Loucy (cell line): Measurements from ENCODE around the gene MED13L.

ENCODE experiments used
- H2AFZ ChIP-seq: fragments of 200-600 bp; sonication (generic); 2 replicates; pipeline ENCODE4 v1.6.0; 2016; ENCODE audit warnings: antibody characterized with exemption, mild to moderate bottlenecking, low read length, moderate library complexity
- H3F3A ChIP-seq: fragments of 200-600 bp; 2 replicates; pipeline ENCODE4 v1.6.0; 2016; ENCODE audit warnings: antibody characterized with exemption, low read depth, mild to moderate bottlenecking
- H3K27me3 ChIP-seq: fragments of 200-600 bp; sonication (generic); 2 replicates; pipeline ENCODE4 v1.6.1; 2014; ENCODE audit warnings: low read length, mild to moderate bottlenecking; ENCODE audit not compliant: insufficient read depth, poor library complexity, severe bottlenecking
- H3K36me3 ChIP-seq: fragments of 200-600 bp; sonication (generic); 2 replicates; pipeline ENCODE4 v1.6.1; 2016; ENCODE audit warnings: low read length; ENCODE audit not compliant: insufficient read depth
- H3K4me1 ChIP-seq: fragments of 200-600 bp; sonication (generic); 2 replicates; pipeline ENCODE4 v1.5.1; 2014; ENCODE audit warnings: low read length, mild to moderate bottlenecking; ENCODE audit not compliant: insufficient read depth, poor library complexity, severe bottlenecking
- H3K4me2 ChIP-seq: fragments of 200-600 bp; sonication (generic); 2 replicates; pipeline ENCODE4 v1.6.0; 2014; ENCODE audit warnings: antibody characterized with exemption, low read length, low read depth, mild to moderate bottlenecking; ENCODE audit not compliant: poor library complexity, severe bottlenecking
- H3K4me3 ChIP-seq: fragments of 200-600 bp; sonication (generic); 2 replicates; pipeline ENCODE4 v1.5.1; 2014; ENCODE audit warnings: low read length, mild to moderate bottlenecking, mixed read lengths; ENCODE audit not compliant: poor library complexity, severe bottlenecking
- H3K79me2 ChIP-seq: fragments of 200-600 bp; sonication (generic); 2 replicates; pipeline ENCODE4 v1.6.1; 2014; ENCODE audit warnings: low read length; ENCODE audit not compliant: insufficient read depth
- H3K9ac ChIP-seq: fragments of 200-600 bp; sonication (generic); 2 replicates; pipeline ENCODE4 v1.6.0; 2014; ENCODE audit warnings: mild to moderate bottlenecking, low read depth, low read length, moderate library complexity; ENCODE audit not compliant: poor library complexity, severe bottlenecking
- H3K9me2 ChIP-seq: fragments of 200-600 bp; sonication (generic); replicated peaks from 2 replicates; pipeline ENCODE4 v1.6.1; 2016; ENCODE audit warnings: low read depth, low read length, mixed read lengths
- H3K9me3 ChIP-seq: fragments of 200-600 bp; sonication (generic); 2 replicates; pipeline ENCODE4 v1.6.1; 2014; ENCODE audit warnings: mild to moderate bottlenecking, antibody characterized with exemption, low read length, low read depth; ENCODE audit not compliant: insufficient read depth
- H4K20me1 ChIP-seq: fragments of 200-600 bp; sonication (generic); 2 replicates; pipeline ENCODE4 v1.6.0; 2014; ENCODE audit warnings: antibody characterized with exemption, low read length, mild to moderate bottlenecking; ENCODE audit not compliant: insufficient read depth, poor library complexity, severe bottlenecking
- EZH2phosphoT487 ChIP-seq: fragments of 200-600 bp; IDR thresholded peaks from 2 replicates; pipeline ENCODE4 v1.6.1; 2018; ENCODE audit warnings: antibody characterized with exemption, mild to moderate bottlenecking, moderate library complexity, borderline replicate concordance
- TF ChIP-seq, protein P1 (sequence below): fragments of 200-600 bp; sonication (generic); conservative IDR thresholded peaks from 2 replicates; pipeline ENCODE4 v1.5.1; 2014; ENCODE audit warnings: mild to moderate bottlenecking, antibody characterized with exemption, low read length

The MED13L gene

GRCh38 chr12:116126610-116127009, 150.9 kb downstream of the MED13L start:
- no peaks in the 10 kb centered on the region for H3K27me3 ChIP-seq

GRCh38 chr12:116125956-116126566, 151.4 kb downstream of the MED13L start:
- Histone ChIP-seq H3K27me3 (no peaks in the 10 kb centered on the region), H3K9me2 (no peaks in the 10 kb centered on the region), H3K36me3 (no peaks in the 10 kb centered on the region), H3K79me2 (peaks cover 96% of the 10 kb centered on the region), H3K4me1 (peaks cover 69% of the 10 kb centered on the region), H3K4me3 (no peak overlapping the region), H3K9me3 (no peaks in the 10 kb centered on the region), H2AFZ (no peak overlapping the region), H4K20me1 (peaks cover 12% of the 10 kb centered on the region), H3K4me2 (no peak overlapping the region), H3K9ac (no peak overlapping the region), H3F3A (peaks cover 5% of the 10 kb centered on the region; the same call in 1 of the 2 replicates)
- TF ChIP-seq EZH2phosphoT487, result no peak
- TF ChIP-seq, protein P1, sequence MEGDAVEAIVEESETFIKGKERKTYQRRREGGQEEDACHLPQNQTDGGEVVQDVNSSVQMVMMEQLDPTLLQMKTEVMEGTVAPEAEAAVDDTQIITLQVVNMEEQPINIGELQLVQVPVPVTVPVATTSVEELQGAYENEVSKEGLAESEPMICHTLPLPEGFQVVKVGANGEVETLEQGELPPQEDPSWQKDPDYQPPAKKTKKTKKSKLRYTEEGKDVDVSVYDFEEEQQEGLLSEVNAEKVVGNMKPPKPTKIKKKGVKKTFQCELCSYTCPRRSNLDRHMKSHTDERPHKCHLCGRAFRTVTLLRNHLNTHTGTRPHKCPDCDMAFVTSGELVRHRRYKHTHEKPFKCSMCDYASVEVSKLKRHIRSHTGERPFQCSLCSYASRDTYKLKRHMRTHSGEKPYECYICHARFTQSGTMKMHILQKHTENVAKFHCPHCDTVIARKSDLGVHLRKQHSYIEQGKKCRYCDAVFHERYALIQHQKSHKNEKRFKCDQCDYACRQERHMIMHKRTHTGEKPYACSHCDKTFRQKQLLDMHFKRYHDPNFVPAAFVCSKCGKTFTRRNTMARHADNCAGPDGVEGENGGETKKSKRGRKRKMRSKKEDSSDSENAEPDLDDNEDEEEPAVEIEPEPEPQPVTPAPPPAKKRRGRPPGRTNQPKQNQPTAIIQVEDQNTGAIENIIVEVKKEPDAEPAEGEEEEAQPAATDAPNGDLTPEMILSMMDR, result no peak

More at GRCh38 chr12:116126610-116127009, 150.9 kb downstream of the MED13L start:
- H3K4me3 ChIP-seq, result no peak overlapping the region
- H3K4me1 ChIP-seq, result peaks cover 69% of the 10 kb centered on the region
- H3K4me2 ChIP-seq, result no peak overlapping the region
- H3K36me3 ChIP-seq, result no peaks in the 10 kb centered on the region
- H3K79me2 ChIP-seq, result peaks cover 96% of the 10 kb centered on the region
- H3F3A ChIP-seq, result peaks cover 5% of the 10 kb centered on the region; the same call in 1 of the 2 replicates
- H3K9me2 ChIP-seq, result no peaks in the 10 kb centered on the region
- H2AFZ ChIP-seq, result no peak overlapping the region
- no peaks in the 10 kb centered on the region for H3K9me3 ChIP-seq
- no peak overlapping the region for H3K9ac ChIP-seq
- TF ChIP-seq EZH2phosphoT487, result no peak
- TF ChIP-seq, protein P1, result no peak
- peaks cover 9% of the 10 kb centered on the region for H4K20me1 ChIP-seq

DNA sequence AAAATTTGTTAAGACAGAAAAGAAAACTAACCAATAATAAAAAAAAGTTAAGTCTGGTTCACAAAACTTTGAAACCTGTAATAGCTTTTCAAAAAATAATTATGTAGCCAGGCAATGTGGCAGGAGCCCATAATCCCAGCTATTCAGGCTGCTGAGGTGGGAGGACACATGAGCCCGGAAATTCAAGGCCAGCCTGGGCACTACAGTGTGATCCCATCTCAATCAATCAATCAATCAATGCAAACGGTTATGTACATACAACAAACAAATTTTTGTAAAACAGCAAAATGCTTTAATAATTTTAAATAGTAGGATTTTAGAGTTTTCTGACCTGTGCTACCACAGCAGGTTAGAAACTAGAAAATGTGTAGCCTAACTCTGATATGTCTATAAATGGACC, 152.4 kb downstream of the MED13L start:
- H3K27me3 ChIP-seq, result no peaks in the 10 kb centered on the region
- no peaks in the 10 kb centered on the region for H3K9me2 ChIP-seq
- peaks cover 5% of the 10 kb centered on the region; the same call in 1 of the 2 replicates for H3F3A ChIP-seq
- H3K4me1 ChIP-seq, result peaks cover 69% of the 10 kb centered on the region
- H4K20me1 ChIP-seq, result peaks cover 13% of the 10 kb centered on the region
- H3K4me2 ChIP-seq, result no peak overlapping the region
- no peaks in the 10 kb centered on the region for H3K9me3 ChIP-seq
- no peak overlapping the region for H3K4me3 ChIP-seq
- peaks cover 96% of the 10 kb centered on the region for H3K79me2 ChIP-seq
- H2AFZ ChIP-seq, result no peak overlapping the region
- H3K9ac ChIP-seq, result no peak overlapping the region
- H3K36me3 ChIP-seq, result no peaks in the 10 kb centered on the region
- TF ChIP-seq, protein P1, result no peak
- no peak for TF ChIP-seq EZH2phosphoT487
